ENCODE measurements around the gene ST6GALNAC6. TPM values are rescaled to one million over a fixed set of nuclear protein-coding genes. Genes with fewer than 3 reads are reported as not detected.

Gene ST6GALNAC6
- total RNA-seq, 1 donor from 2014 or later: 48.4 TPM

DNA sequence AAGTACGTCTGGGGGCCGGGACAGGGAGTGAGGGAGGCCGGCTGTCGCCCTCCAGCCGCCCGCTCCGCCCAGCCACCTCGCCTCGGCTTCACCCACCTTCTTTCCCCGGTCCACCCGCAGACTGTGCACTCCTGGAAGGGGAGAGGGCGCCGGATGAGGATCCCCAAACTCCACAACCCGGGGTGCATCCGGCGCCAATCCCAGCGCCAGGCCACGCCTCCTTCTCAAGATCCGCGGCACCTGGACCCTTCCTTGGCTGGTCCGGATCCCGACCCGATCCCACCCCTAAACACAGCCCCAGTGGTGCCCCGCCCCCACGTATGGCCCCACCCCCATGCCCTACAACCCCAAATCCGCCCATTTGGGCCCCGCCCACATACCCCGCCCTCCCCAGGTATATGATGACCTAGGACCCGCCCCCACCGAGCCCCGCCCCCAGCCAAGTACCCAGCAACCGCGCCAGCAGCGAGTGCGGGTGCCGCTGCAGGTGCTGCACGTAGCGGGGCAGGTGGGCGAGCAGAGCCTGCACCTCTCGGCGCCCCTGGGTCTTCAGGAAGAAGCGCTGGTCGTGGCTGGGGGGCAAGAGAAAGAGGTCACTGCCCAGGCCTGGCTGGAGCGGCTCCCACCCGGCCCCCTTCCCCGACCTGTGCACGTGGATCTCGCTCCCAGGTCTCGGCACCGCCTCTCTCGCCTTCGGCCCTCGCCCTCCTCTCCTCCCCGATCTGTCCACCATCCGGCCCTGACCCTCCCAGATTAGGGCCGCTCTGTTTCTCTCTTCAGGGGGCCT lies 28.0 kb upstream of the ST6GALNAC6 start:
- Histone ChIP-seq H3K27me3 (ENCODE audit: low read depth) (peaks cover 68% of the 10 kb centered on the region), H3K36me3 (no peaks in the 10 kb centered on the region), H3K4me1 (peaks cover 37% of the 10 kb centered on the region), H3K4me3 (peak overlapping the region; percentile 34), H3K9me3 (replicated peaks) (no peaks in the 10 kb centered on the region), H3K27ac (replicated peaks) (no peak overlapping the region)
- TF ChIP-seq, protein P1, sequence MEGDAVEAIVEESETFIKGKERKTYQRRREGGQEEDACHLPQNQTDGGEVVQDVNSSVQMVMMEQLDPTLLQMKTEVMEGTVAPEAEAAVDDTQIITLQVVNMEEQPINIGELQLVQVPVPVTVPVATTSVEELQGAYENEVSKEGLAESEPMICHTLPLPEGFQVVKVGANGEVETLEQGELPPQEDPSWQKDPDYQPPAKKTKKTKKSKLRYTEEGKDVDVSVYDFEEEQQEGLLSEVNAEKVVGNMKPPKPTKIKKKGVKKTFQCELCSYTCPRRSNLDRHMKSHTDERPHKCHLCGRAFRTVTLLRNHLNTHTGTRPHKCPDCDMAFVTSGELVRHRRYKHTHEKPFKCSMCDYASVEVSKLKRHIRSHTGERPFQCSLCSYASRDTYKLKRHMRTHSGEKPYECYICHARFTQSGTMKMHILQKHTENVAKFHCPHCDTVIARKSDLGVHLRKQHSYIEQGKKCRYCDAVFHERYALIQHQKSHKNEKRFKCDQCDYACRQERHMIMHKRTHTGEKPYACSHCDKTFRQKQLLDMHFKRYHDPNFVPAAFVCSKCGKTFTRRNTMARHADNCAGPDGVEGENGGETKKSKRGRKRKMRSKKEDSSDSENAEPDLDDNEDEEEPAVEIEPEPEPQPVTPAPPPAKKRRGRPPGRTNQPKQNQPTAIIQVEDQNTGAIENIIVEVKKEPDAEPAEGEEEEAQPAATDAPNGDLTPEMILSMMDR (IDR thresholded peaks at IDR 0.05; ENCODE audit: borderline replicate concordance): no peak
- no peak for DNase-seq
- intact Hi-C loops (cut with micrococcal nuclease): loop anchor here (10.0 kb wide), 2 partner anchors 343 to 423 kb away; no protein-coding TSS in a partner anchor

DNA sequence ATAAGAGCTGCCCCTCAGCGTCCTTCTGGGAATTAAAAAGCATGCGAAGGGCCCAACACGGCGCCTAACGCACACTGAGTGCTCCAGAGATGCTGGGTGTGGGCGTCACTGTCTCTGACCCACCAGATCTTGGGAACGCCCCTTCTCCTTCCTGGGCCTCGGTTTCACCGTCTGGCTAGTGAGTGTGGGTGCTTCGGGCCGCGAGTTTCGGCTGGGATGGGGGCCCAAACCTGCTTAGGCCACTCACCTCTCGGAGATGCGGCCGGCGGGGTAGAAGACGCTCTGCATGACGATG lies 27.4 kb upstream of the ST6GALNAC6 start:
- no peak overlapping the region for H3K27ac ChIP-seq (replicated peaks)
- H3K4me1 ChIP-seq: peaks cover 40% of the 10 kb centered on the region
- no peaks in the 10 kb centered on the region for H3K9me3 ChIP-seq (replicated peaks)
- intact Hi-C loops (cut with micrococcal nuclease): loop anchor here (10.0 kb wide), 2 partner anchors 342 to 422 kb away; no protein-coding TSS in a partner anchor
- no peaks in the 10 kb centered on the region for H3K36me3 ChIP-seq
- TF ChIP-seq, protein P1 (IDR thresholded peaks at IDR 0.05; ENCODE audit: borderline replicate concordance): no peak
- H3K27me3 ChIP-seq (ENCODE audit: low read depth): peaks cover 73% of the 10 kb centered on the region
- H3K4me3 ChIP-seq: peak overlapping the region; percentile 34
- no peak for DNase-seq

DNA sequence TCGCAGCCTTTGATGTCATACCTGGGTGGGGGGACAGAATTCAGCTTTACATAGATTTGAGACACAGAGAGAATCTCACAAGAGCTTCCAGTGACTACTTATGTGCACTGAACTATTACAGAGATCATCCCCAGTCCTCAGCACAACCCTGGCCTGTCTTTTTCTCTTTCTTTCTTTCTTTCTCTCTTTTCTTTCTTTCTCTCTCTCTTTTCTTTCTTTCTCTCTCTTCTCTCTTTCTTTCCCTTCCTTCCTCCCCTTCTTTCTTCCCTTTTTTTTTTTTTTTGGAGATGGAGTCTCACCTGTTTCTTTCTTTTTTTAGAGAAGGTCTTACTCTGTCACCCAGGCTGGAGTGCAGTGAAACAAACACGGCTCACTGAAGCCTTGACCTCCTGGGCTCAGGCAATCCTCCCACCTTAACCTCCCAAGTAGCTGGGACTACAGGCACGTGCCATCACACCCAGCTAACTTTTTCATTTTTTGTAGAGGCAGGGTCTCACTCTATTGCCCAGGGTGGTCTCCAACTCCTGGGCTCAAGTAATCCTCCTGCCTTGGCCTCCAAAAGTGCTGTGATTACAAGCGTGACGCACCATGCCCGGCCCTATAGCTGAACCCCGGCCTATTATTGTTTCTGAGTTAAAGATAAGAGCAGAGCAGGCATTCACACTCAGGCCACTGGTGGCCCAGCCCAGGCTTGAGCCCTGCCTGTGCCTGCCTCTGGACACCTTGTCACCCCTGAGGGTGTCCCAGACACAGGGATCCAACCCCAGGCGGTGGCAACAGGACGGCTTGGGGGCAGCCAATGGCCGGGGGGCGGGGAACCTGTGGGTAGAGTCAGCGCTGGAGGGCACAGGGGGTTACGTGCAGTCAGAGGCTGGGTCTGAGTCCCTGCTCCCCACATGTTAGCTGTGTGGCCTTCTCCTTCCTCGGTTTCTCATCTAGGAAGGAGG lies 26.8 kb upstream of the ST6GALNAC6 start:
- Histone ChIP-seq H3K4me3 (no peak overlapping the region), H3K36me3 (no peaks in the 10 kb centered on the region), H3K27me3 (ENCODE audit: low read depth) (peaks cover 76% of the 10 kb centered on the region), H3K4me1 (peaks cover 42% of the 10 kb centered on the region), H3K9me3 (replicated peaks) (no peaks in the 10 kb centered on the region), H3K27ac (replicated peaks) (no peak overlapping the region)
- DNase-seq: no peak
- intact Hi-C loops (cut with micrococcal nuclease): loop anchor here (10.0 kb wide), 2 partner anchors 341 to 421 kb away; no protein-coding TSS in a partner anchor
- TF ChIP-seq, protein P1 (IDR thresholded peaks at IDR 0.05; ENCODE audit: borderline replicate concordance): no peak

DNA sequence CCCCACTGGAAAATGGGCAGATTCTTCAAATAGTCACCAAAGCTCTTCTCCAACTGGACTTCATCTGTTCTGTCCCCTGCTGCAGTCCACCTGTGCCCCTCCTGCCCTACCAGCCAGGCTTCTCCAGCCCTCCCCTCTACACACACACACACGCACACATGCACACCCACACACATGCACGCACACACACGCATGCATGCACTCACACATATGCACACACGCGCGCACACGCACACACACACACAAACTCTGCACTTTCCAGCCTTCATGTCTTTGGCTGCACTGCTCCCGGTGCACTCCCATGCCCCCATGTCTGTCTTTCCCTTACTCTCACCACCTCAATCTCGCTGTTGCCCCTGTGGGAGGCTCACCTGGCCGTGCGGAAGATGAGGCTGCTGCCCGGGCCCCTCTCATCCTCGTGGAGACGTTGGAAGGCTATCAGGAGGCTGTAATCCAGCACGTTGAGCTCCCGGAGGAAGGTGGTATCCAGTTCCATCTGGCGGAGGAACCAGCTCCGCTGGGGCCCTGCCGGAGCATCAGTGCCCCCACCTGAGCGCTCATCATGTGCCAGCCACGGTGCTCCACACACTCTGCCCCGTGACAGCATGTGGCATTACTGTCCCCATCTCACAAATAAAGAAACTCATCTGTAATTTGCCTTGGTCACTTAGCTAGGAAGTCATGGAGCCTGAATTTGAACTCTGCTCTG lies 25.5 kb upstream of the ST6GALNAC6 start:
- Histone ChIP-seq H3K4me1 (peaks cover 33% of the 10 kb centered on the region), H3K36me3 (no peaks in the 10 kb centered on the region), H3K4me3 (no peak overlapping the region), H3K27ac (replicated peaks) (no peak overlapping the region), H3K27me3 (ENCODE audit: low read depth) (peaks cover 76% of the 10 kb centered on the region), H3K9me3 (replicated peaks) (no peaks in the 10 kb centered on the region)
- TF ChIP-seq, protein P1 (IDR thresholded peaks at IDR 0.05; ENCODE audit: borderline replicate concordance): no peak
- no peak for DNase-seq
- intact Hi-C loops (cut with micrococcal nuclease): loop anchor here (5.0 to 10.0 kb wide), 3 partner anchors 138 to 420 kb away; partner anchors contain the start of gene CDK9

DNA sequence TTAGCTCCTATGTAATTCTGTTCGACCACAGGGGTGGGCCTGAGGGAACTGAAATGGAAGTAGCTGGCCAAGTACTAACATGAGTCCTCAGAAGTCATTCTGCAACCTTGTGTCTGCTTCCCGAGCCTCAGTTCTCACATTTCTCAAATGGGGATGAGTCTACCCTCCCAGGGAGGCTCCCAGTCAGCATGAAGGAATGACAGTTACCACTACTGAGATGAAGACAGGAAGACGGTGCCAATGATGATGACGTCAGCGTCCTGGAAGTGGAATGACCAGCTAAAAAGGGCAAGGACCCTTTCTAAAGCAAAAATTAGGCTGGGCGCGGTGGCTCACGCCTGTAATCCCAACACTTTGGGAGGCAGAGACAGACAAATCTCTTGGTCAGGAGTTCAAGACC lies 24.4 kb upstream of the ST6GALNAC6 start:
- H3K4me1 ChIP-seq: peaks cover 43% of the 10 kb centered on the region
- TF ChIP-seq, protein P1 (IDR thresholded peaks at IDR 0.05; ENCODE audit: borderline replicate concordance): no peak
- no peaks in the 10 kb centered on the region for H3K36me3 ChIP-seq
- intact Hi-C loops (cut with micrococcal nuclease): loop anchor here (5.0 to 10.0 kb wide), 3 partner anchors 136 to 419 kb away; partner anchors contain the start of gene CDK9
- H3K9me3 ChIP-seq (replicated peaks): no peaks in the 10 kb centered on the region
- peaks cover 65% of the 10 kb centered on the region for H3K27me3 ChIP-seq (ENCODE audit: low read depth)
- H3K4me3 ChIP-seq: no peak overlapping the region
- H3K27ac ChIP-seq (replicated peaks): no peak overlapping the region
- no peak for DNase-seq
